Measurements from ENCODE around the gene CHRFAM7A.
"Not testable (repeated sequence)": the region's sequence is repeated elsewhere in the genome, so short reads cannot be mapped to it uniquely, and the experiment has no call there.

Gene CHRFAM7A

GRCh38 chr15:30392766-30393663 is at the start of gene CHRFAM7A:
CHRFAM7A (minus strand) TSS chr15:30393540; CDS start chr15:30383351, 10,189 bp downstream.
- not testable (repeated sequence) for DNase-seq

- not testable (repeated sequence) for DNase-seq
These were observed 45.0 kb upstream of the CHRFAM7A start for GRCh38 chr15:30438348-30438747.

DNA sequence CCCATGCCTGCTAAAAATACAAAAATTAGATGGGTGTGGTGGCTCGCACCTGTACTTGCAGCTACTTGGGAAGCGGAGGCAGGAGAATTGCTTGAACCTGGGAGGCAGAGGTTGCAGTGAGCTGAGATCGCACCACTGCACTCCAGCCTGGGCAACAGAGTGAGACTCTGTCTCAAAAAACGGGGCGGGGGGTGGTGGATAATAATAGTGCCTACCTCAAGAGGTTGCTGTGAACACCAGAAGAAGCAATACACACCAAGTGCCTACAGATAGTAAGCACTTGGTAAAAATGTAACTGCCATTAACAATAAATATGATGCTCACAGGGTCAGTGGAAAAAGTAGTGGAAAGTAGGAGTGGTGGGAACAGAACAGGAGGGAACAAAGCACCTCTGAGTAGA is 42.5 kb upstream of the CHRFAM7A start:
- not testable (repeated sequence) for DNase-seq

- DNase-seq: not testable (repeated sequence)
These were observed 27.4 kb upstream of the CHRFAM7A start for GRCh38 chr15:30420723-30421122.

- DNase-seq: not testable (repeated sequence)
These were observed 20.8 kb upstream of the CHRFAM7A start, which contains the start of gene GOLGA8R for GRCh38 chr15:30414160-30414559. GOLGA8R (minus strand) TSS chr15:30414260; CDS start chr15:30414162, 98 bp downstream.

GRCh38 chr15:30407636-30408035 is 14.3 kb upstream of the CHRFAM7A start:
- DNase-seq: not testable (repeated sequence)

GRCh38 chr15:30398988-30399387 is 5.6 kb upstream of the CHRFAM7A start:
- peak; percentile 47 for DNase-seq

GRCh38 chr15:30393664-30393991 is 288 bp upstream of the CHRFAM7A start:
- not testable (repeated sequence) for DNase-seq

GRCh38 chr15:30386318-30386887 is 6.9 kb downstream of the CHRFAM7A start:
- not testable (repeated sequence) for DNase-seq

GRCh38 chr15:30377082-30377413 is 16.3 kb downstream of the CHRFAM7A start:
- DNase-seq: not testable (repeated sequence)

- not testable (repeated sequence) for DNase-seq
These were observed 16.8 kb downstream of the CHRFAM7A start for GRCh38 chr15:30376375-30377081.

GRCh38 chr15:30375872-30376271 is 17.5 kb downstream of the CHRFAM7A start:
- DNase-seq: not testable (repeated sequence)

- not testable (repeated sequence) for DNase-seq
These were observed 18.5 kb downstream of the CHRFAM7A start for GRCh38 chr15:30374862-30375261.

GRCh38 chr15:30368271-30368670 is 25.1 kb downstream of the CHRFAM7A start:
- DNase-seq: not testable (repeated sequence)

DNA sequence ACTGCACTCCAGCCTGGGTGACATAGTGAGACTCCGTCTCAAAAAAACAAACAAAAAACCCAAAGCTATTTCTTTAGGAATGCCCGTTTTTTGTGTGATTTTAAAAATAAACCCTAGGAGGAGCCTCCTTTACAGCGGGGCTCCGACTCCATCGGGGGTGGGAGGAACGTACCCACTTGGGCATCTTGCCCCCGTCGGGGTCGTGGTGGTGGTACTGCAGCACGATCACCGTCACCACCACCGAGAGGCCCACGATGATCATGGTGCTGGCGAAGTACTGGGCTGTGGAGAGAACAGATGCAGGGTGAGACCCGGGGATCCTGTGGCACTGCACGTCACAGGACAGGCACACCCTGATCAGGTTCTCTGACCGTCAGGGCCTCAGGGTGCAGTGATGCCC is 26.1 kb downstream of the CHRFAM7A start:
- DNase-seq: not testable (repeated sequence)

- not testable (repeated sequence) for DNase-seq
These were observed 31.9 kb downstream of the CHRFAM7A start for GRCh38 chr15:30361404-30361803.

DNA sequence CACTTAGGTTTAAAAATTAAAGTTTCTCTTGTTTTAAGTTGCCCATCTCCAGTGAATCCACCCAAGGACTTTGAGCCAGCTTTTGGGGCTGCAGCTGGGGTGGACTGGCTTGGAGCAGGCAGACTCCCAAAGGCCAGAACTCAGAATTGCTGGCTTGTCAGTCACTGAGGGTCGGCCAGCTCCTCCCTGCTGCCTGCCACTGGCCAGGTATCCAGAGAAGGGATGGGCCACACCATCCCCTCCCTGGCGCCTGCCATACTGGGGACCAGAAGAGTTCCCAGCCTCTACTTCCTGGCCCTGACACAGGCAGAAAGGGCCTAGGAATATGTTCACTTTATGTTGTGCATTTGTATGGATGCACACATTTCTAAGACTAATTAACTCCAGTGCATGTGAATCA is 32.4 kb downstream of the CHRFAM7A start:
- not testable (repeated sequence) for DNase-seq

GRCh38 chr15:30355043-30355442 is 38.3 kb downstream of the CHRFAM7A start:
- not testable (repeated sequence) for DNase-seq

DNA sequence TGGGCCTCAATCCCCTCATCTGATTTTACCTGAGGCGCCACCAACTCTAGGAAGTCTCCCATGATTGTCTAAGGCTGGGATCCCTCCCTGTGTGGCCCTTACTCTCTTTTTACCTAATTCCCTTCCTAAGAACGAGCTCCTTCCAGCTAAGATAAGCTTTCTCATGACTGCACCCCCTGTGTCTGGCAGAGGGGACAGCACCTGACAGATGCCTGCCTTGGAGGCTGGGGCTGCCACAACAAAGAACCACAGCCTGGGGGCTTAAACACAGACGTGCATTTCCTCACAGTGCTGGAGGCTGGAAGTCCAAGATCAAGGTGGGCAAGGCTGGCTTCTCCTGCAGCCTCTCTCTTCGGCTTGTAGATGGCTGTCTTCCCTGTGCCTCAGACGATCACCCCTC is 43.5 kb downstream of the CHRFAM7A start:
- not testable (repeated sequence) for DNase-seq

DNA sequence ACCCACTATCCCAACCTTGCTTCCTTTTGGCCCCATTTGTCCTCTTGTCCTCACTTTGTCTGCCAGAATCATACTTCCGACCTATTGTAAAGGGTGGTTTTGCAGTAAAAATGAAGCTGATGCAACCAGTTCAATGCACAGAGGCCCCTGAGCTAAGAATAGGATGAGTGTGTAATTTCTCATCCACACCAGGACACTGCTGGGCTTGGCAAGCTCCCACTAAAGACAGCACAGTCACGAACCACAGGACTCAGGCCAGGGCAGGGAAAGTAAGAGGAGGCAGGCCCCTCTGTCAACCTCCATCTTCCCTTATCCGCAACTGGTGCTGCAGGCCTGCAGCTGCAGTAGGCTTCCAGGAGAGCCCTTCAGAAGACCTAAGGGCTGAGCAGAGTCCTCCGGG is 56.8 kb downstream of the CHRFAM7A start:
- DNase-seq: not testable (repeated sequence)

GRCh38 chr15:30334152-30334551 is 59.2 kb downstream of the CHRFAM7A start:
- not testable (repeated sequence) for DNase-seq

- not testable (repeated sequence) for DNase-seq
These were observed 67.2 kb downstream of the CHRFAM7A start for GRCh38 chr15:30326145-30326544.

GRCh38 chr15:30321063-30321462 is 72.3 kb downstream of the CHRFAM7A start:
- DNase-seq: not testable (repeated sequence)
